K562 (cell line): ENCODE data around the gene STK11. TPM values are rescaled to one million over a fixed set of nuclear protein-coding genes. Genes with fewer than 3 reads are reported as not detected.

Experiments
- DMBX1 ChIP-seq: fragments of 250-450 bp; sonication (Bioruptor Pico); IDR thresholded peaks from 2 replicates; pipeline ENCODE4 v1.8.0; 2022; ENCODE audit warnings: inconsistent platforms, mild to moderate bottlenecking, moderate library complexity, borderline replicate concordance
- EP400 ChIP-seq: fragments of 450-650 bp; IDR thresholded peaks from 2 replicates; pipeline ENCODE4 v1.6.1; 2017; ENCODE audit warnings: antibody characterized with exemption, mild to moderate bottlenecking, moderate library complexity
- HNRNPLL ChIP-seq: fragments of 200-400 bp; formaldehyde crosslinking; IDR thresholded peaks from 2 replicates; pipeline ENCODE4 v1.6.1; 2017; ENCODE audit warnings: low read length, low read depth, mild to moderate bottlenecking; ENCODE audit not compliant: poor library complexity, severe bottlenecking
- L3MBTL2 ChIP-seq: fragments of 450-650 bp; IDR thresholded peaks from 2 replicates; pipeline ENCODE4 v1.6.1; 2016; ENCODE audit warnings: mild to moderate bottlenecking, moderate library complexity
- MTA3 ChIP-seq: fragments of 450-650 bp; formaldehyde crosslinking; IDR thresholded peaks from 2 replicates; pipeline ENCODE4 v1.6.1; 2017; ENCODE audit warnings: mild to moderate bottlenecking, borderline replicate concordance
- NR2C2 ChIP-seq, 2 experiments: fragments of 200-800 bp in 1 of 2; sonication (Bioruptor generic) in 1 of 2; sonication (generic) in 1 of 2; formaldehyde crosslinking in 1 of 2; IDR thresholded peaks; 2 replicates each; pipeline versions ENCODE4 v1.6.1 to v1.8.0; 2016 to 2022; ENCODE audit warnings: mild to moderate bottlenecking in 1 of 2, missing compliant biosample characterization in 1 of 2, missing genetic modification characterization in 1 of 2, missing genetic modification reagents in 1 of 2
- SIN3A ChIP-seq, 2 experiments: fragments of 150-350 bp in 1 of 2; IDR thresholded peaks; 2 replicates each; pipeline ENCODE4 v1.6.1; 2011 to 2016; ENCODE audit warnings: borderline replicate concordance in 2 of 2, low read depth in 2 of 2, low read length in 2 of 2, mild to moderate bottlenecking in 2 of 2, moderate library complexity in 2 of 2; ENCODE audit not compliant: control insufficient read depth in 1 of 2
- polyA plus RNA-seq, 8 experiments: library from polyadenylated mRNA; depleted of rRNA in 4 of 8; stranded (reverse) in 5 of 8; unstranded in 3 of 8; fragments of >200 nt; fragmentation: Nextera tagmentation in 2 of 8; fragmentation: Illumina TruSeq in 1 of 8; extraction: Ambion mirVana in 2 of 8; extraction: Trizol in 1 of 8; gene quantifications; 2 replicates each; pipeline versions ENCODE4 v1.2.1 to v1.2.3, GENCODE V29; 2011 to 2014; ENCODE audit warnings: inconsistent platforms in 1 of 8, missing spikeins in 1 of 8
- total RNA-seq, 7 experiments: library from RNA; depleted of rRNA in 6 of 7; stranded (reverse); fragments of >200 nt in 6 of 7; fragmentation: Illumina TruSeq in 2 of 7; extraction: Trizol in 2 of 7; gene quantifications; 2 replicates each; pipeline versions ENCODE4 v1.2.1 to v1.2.3, GENCODE V29; 2011 to 2021; ENCODE audit warnings: low replicate concordance in 1 of 7
- TF ChIP-seq, protein P1 (sequence below): sonication (generic); formaldehyde crosslinking; IDR thresholded peaks from 2 replicates; pipeline ENCODE4 v1.8.0; 2022; ENCODE audit warnings: mild to moderate bottlenecking, missing genetic modification reagents
- TF ChIP-seq, protein P2 (sequence below): conservative IDR thresholded peaks from 2 replicates; pipeline ENCODE4 v1.6.1; 2011; ENCODE audit warnings: low read depth, mild to moderate bottlenecking, low read length; ENCODE audit not compliant: control insufficient read depth
- TF ChIP-seq, protein P3 (sequence below): fragments of 250-450 bp; sonication (Bioruptor Pico); IDR thresholded peaks from 2 replicates; pipeline ENCODE4 v1.5.0; 2021
- TF ChIP-seq, protein P4 (sequence below): fragments of 200-800 bp; sonication (Bioruptor generic); IDR thresholded peaks from 2 replicates; pipeline ENCODE4 v1.6.1; 2017; ENCODE audit warnings: missing genetic modification characterization, missing compliant biosample characterization
- TF ChIP-seq, protein P5 (sequence below), 2 experiments: fragments of 450-650 bp in 1 of 2; sonication (generic) in 1 of 2; formaldehyde crosslinking; conservative IDR thresholded peaks; 2 replicates each; pipeline versions ENCODE4 v1.4.0 to v1.8.1; 2020 to 2022; ENCODE audit warnings: mild to moderate bottlenecking in 1 of 2, missing genetic modification reagents in 1 of 2

STK11 gene
- total and polyA plus RNA-seq, 9 of the 15 experiments (the other 6 are each of a cell fraction or from before 2014, with no cell fraction given), result 0.15 to 96.5 (median 31.7) TPM

DNA sequence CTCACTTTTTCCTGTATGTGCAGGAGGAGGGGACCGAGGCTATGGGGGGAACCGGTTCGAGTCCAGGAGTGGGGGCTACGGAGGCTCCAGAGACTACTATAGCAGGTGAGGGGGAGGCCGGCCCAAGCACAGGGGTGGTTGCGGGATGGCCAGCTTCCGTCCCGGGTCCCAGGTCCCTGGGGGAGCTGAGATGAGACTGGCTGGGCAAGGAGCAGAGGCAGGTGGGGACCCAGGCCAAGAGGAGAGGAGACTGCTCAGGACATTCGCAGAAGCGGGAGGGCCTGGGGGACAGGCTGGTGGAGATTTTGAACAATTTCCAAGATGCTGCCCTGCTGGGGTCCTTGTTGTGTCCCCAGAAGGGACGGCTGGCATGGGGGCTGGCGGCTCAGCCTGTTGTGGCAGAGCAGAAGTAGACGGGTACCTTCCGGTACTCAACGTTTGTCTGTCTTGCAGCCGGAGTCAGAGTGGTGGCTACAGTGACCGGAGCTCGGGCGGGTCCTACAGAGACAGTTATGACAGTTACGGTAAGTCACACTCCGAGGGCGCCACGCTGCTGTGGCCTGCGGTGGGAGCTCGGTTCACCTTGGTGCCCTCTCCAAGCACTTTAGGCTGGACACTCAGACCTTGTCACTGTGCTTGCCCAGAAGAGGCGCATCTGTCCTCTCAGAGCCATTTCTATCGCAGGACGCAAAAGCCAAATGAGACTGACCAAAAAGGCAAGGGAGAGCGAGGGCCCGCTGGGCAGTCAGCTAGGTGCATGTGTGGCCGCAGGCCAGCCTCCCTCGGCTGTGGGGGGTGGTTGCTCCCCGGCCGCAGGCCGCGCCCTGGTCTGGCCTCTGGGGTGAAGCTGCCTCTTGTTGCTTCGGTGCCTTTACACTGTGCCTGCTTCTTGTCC, 66.2 kb downstream of the STK11 start (continued):
- TF ChIP-seq SIN3A (IDR thresholded peaks at IDR 0.05; ENCODE audit: borderline replicate concordance in 2 of 2, control insufficient read depth in 1 of 2, low read depth in 2 of 2, low read length in 2 of 2) (peak; percentile 8 to 25; a peak in 1 of 4 replicates), DMBX1 (CRISPR knock-in tag) (peak; percentile 52; the same call in 1 of the 2 replicates), MTA3 (peak; percentile 16; the same call in 1 of the 2 replicates), L3MBTL2 (peak; percentile 72; the same call in 1 of the 2 replicates), EP400 (0 out of 2 replicates have a peak, but pooled peaks have one; percentile 24), NR2C2 (CRISPR knock-in tag; IDR thresholded peaks at IDR 0.05) (no peak), NR2C2 (tag; IDR thresholded peaks at IDR 0.05) (peak; percentile 48; the same call in 1 of the 2 replicates), HNRNPLL (peak; percentile 93)
- TF ChIP-seq, protein P1, sequence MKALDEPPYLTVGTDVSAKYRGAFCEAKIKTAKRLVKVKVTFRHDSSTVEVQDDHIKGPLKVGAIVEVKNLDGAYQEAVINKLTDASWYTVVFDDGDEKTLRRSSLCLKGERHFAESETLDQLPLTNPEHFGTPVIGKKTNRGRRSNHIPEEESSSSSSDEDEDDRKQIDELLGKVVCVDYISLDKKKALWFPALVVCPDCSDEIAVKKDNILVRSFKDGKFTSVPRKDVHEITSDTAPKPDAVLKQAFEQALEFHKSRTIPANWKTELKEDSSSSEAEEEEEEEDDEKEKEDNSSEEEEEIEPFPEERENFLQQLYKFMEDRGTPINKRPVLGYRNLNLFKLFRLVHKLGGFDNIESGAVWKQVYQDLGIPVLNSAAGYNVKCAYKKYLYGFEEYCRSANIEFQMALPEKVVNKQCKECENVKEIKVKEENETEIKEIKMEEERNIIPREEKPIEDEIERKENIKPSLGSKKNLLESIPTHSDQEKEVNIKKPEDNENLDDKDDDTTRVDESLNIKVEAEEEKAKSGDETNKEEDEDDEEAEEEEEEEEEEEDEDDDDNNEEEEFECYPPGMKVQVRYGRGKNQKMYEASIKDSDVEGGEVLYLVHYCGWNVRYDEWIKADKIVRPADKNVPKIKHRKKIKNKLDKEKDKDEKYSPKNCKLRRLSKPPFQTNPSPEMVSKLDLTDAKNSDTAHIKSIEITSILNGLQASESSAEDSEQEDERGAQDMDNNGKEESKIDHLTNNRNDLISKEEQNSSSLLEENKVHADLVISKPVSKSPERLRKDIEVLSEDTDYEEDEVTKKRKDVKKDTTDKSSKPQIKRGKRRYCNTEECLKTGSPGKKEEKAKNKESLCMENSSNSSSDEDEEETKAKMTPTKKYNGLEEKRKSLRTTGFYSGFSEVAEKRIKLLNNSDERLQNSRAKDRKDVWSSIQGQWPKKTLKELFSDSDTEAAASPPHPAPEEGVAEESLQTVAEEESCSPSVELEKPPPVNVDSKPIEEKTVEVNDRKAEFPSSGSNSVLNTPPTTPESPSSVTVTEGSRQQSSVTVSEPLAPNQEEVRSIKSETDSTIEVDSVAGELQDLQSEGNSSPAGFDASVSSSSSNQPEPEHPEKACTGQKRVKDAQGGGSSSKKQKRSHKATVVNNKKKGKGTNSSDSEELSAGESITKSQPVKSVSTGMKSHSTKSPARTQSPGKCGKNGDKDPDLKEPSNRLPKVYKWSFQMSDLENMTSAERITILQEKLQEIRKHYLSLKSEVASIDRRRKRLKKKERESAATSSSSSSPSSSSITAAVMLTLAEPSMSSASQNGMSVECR (CRISPR knock-in tag), result peak; percentile 30; the same call in 1 of the 2 replicates
- TF ChIP-seq, protein P2, sequence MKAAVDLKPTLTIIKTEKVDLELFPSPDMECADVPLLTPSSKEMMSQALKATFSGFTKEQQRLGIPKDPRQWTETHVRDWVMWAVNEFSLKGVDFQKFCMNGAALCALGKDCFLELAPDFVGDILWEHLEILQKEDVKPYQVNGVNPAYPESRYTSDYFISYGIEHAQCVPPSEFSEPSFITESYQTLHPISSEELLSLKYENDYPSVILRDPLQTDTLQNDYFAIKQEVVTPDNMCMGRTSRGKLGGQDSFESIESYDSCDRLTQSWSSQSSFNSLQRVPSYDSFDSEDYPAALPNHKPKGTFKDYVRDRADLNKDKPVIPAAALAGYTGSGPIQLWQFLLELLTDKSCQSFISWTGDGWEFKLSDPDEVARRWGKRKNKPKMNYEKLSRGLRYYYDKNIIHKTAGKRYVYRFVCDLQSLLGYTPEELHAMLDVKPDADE, result peak; percentile 26; the same call in 1 of the 2 replicates
- TF ChIP-seq, protein P3, sequence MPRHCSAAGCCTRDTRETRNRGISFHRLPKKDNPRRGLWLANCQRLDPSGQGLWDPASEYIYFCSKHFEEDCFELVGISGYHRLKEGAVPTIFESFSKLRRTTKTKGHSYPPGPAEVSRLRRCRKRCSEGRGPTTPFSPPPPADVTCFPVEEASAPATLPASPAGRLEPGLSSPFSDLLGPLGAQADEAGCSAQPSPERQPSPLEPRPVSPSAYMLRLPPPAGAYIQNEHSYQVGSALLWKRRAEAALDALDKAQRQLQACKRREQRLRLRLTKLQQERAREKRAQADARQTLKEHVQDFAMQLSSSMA (CRISPR knock-in tag), result no peak
- TF ChIP-seq, protein P4, sequence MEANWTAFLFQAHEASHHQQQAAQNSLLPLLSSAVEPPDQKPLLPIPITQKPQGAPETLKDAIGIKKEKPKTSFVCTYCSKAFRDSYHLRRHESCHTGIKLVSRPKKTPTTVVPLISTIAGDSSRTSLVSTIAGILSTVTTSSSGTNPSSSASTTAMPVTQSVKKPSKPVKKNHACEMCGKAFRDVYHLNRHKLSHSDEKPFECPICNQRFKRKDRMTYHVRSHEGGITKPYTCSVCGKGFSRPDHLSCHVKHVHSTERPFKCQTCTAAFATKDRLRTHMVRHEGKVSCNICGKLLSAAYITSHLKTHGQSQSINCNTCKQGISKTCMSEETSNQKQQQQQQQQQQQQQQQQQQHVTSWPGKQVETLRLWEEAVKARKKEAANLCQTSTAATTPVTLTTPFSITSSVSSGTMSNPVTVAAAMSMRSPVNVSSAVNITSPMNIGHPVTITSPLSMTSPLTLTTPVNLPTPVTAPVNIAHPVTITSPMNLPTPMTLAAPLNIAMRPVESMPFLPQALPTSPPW, result peak; percentile 30; the same call in 1 of the 2 replicates
- TF ChIP-seq, protein P5, sequence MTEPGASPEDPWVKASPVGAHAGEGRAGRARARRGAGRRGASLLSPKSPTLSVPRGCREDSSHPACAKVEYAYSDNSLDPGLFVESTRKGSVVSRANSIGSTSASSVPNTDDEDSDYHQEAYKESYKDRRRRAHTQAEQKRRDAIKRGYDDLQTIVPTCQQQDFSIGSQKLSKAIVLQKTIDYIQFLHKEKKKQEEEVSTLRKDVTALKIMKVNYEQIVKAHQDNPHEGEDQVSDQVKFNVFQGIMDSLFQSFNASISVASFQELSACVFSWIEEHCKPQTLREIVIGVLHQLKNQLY (CRISPR knock-in tag; conservative IDR thresholded peaks at IDR 0.05), result no peak
